Ishikawa (cell line): ENCODE results near the gene RAB31.

Experiments used
- CEBPB ChIP-seq: IDR thresholded peaks from 2 replicates; pipeline ENCODE4 v1.6.1; 2012
- CREB1 ChIP-seq: IDR thresholded peaks from 2 replicates; pipeline ENCODE4 v1.6.1; 2012; ENCODE audit warnings: low read depth
- EGR1 ChIP-seq: IDR thresholded peaks from 2 replicates; pipeline ENCODE4 v1.6.1; 2012
- EP300 ChIP-seq: IDR thresholded peaks from 2 replicates; pipeline ENCODE4 v1.6.1; 2012; ENCODE audit warnings: borderline replicate concordance
- FOXM1 ChIP-seq: IDR thresholded peaks from 2 replicates; pipeline ENCODE4 v1.6.1; 2012; ENCODE audit warnings: low read depth, borderline replicate concordance
- NFIC ChIP-seq: IDR thresholded peaks from 2 replicates; pipeline ENCODE4 v1.6.1; 2012
- RAD21 ChIP-seq: IDR thresholded peaks from 2 replicates; pipeline ENCODE4 v1.6.1; 2012; ENCODE audit warnings: low read depth
- TAF1 ChIP-seq: IDR thresholded peaks from 2 replicates; pipeline ENCODE4 v1.6.1; 2012; ENCODE audit warnings: low read depth, mild to moderate bottlenecking
- TCF12 ChIP-seq: IDR thresholded peaks from 2 replicates; pipeline ENCODE4 v1.6.1; 2012; ENCODE audit warnings: low read depth
- TEAD4 ChIP-seq: IDR thresholded peaks from 2 replicates; pipeline ENCODE4 v1.6.1; 2012
- USF1 ChIP-seq: IDR thresholded peaks from 2 replicates; pipeline ENCODE4 v1.6.1; 2012
- YY1 ChIP-seq: IDR thresholded peaks from 2 replicates; pipeline ENCODE4 v1.6.1; 2012; ENCODE audit warnings: low read depth
- ZBTB7A ChIP-seq: IDR thresholded peaks from 2 replicates; pipeline ENCODE4 v1.6.1; 2012; ENCODE audit warnings: low read depth
- TF ChIP-seq, protein P1 (sequence below): IDR thresholded peaks from 2 replicates; pipeline ENCODE4 v1.6.1; 2012
- TF ChIP-seq, protein P2 (sequence below): IDR thresholded peaks from 2 replicates; pipeline ENCODE4 v1.6.1; 2012; ENCODE audit warnings: low read depth, mild to moderate bottlenecking

The RAB31 gene

DNA sequence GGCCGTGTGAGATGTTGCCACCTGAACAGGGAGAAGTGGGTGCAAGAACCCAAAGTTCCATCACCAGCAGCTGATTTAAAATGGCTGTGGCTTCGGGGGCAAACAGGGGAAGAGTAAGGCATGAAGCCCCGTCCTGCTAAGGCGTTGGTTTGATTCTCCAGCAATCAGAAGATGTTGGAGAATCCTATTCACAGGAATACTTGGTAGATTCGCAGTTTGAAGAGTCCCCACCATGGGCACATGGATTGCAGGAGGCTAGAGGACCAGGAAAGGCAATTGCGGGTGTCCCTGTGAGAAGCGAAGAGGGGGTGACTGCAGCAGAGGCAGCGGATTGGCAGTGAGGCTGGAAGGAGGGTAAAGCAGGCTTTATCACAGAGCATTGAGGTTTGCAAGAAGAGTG is 131.1 kb downstream of the RAB31 start:
- TF ChIP-seq TAF1 (no peak), FOXM1 (no peak), NFIC (no peak), RAD21 (no peak)

DNA sequence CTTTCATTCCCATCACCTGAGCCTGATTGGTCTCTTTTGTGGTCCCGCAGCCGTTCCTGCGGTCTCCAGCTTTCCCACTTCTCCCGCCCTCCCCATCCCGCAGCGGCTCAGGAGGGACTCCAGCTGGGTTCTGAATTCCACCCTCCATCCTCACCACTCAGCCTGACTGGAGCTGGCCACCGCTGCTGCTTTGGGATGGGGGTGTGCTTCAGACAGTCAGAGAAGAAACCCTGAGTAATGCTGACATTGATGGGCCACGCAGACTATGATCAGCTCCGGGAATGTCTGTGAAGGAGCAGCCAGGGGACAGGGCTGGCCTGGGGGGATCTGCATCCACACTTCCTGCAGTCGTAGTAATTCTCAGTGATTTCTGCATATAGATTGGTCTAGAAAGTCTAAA is 131.8 kb downstream of the RAB31 start:
- TF ChIP-seq NFIC = no peak
- no peak for TF ChIP-seq EGR1
- no peak for TF ChIP-seq CREB1
- TF ChIP-seq, protein P1, sequence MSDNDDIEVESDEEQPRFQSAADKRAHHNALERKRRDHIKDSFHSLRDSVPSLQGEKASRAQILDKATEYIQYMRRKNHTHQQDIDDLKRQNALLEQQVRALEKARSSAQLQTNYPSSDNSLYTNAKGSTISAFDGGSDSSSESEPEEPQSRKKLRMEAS = no peak
- TF ChIP-seq, protein P2, sequence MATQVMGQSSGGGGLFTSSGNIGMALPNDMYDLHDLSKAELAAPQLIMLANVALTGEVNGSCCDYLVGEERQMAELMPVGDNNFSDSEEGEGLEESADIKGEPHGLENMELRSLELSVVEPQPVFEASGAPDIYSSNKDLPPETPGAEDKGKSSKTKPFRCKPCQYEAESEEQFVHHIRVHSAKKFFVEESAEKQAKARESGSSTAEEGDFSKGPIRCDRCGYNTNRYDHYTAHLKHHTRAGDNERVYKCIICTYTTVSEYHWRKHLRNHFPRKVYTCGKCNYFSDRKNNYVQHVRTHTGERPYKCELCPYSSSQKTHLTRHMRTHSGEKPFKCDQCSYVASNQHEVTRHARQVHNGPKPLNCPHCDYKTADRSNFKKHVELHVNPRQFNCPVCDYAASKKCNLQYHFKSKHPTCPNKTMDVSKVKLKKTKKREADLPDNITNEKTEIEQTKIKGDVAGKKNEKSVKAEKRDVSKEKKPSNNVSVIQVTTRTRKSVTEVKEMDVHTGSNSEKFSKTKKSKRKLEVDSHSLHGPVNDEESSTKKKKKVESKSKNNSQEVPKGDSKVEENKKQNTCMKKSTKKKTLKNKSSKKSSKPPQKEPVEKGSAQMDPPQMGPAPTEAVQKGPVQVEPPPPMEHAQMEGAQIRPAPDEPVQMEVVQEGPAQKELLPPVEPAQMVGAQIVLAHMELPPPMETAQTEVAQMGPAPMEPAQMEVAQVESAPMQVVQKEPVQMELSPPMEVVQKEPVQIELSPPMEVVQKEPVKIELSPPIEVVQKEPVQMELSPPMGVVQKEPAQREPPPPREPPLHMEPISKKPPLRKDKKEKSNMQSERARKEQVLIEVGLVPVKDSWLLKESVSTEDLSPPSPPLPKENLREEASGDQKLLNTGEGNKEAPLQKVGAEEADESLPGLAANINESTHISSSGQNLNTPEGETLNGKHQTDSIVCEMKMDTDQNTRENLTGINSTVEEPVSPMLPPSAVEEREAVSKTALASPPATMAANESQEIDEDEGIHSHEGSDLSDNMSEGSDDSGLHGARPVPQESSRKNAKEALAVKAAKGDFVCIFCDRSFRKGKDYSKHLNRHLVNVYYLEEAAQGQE = no peak
- TF ChIP-seq TAF1 = no peak
- no peak for TF ChIP-seq RAD21
- TF ChIP-seq FOXM1 = no peak
- no peak for TF ChIP-seq USF1
- no peak for TF ChIP-seq TCF12
- TF ChIP-seq EP300 = no peak
- TF ChIP-seq CEBPB = no peak
- no peak for TF ChIP-seq TEAD4
- no peak for TF ChIP-seq ZBTB7A
- TF ChIP-seq YY1 = no peak

DNA sequence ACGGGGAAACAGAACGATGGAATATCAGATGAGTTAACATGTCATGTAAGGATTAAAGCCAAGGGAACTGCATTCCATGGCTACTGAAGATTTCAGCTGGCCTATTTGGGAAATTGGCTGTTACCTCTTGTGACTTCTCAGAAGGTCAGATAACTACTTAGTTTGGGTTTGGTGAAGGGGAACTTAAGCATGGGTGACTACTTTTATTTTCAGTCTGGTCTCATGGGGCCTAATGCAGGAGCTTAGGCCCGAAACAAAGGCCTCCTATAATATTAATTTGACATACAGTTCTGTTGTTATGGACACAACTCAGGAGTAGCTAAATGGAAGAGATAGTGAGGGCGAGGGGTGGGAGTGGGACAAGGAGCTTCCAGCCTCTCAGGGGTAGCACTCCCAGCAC is 133.7 kb downstream of the RAB31 start:
- TF ChIP-seq, protein P1 = no peak
- TF ChIP-seq EP300 (no peak), RAD21 (no peak), ZBTB7A (no peak), TEAD4 (no peak)

DNA sequence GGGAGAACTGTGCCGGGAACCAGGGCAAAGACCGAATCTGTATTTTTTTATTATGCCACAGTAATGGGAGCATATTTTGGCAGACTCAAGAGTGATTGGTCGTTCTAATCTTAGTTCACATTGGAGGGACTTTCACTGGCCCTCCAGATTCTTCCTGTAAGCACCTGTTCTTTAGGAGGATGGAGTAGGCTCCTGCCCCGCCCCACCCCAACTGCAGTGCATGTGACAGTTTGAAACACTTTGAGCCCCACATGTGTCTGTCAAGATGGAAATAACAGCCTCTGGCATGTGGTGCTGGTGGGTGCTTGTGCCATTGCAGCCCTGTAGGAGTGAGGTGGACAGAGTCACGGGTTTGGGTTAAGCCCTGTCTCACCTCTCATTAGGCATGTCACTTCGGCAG is 134.3 kb downstream of the RAB31 start:
- TF ChIP-seq YY1 (no peak), EGR1 (no peak), EP300 (no peak), TEAD4 (no peak), TAF1 (no peak), TCF12 (no peak), CREB1 (no peak), CEBPB (no peak), ZBTB7A (no peak), FOXM1 (no peak), RAD21 (no peak), NFIC (no peak)
- TF ChIP-seq, protein P1 = no peak

GRCh38 chr18:9845256-9845655 is 137.2 kb downstream of the RAB31 start:
- TF ChIP-seq, protein P2 = no peak
- TF ChIP-seq EP300 (no peak), USF1 (no peak), EGR1 (no peak), TAF1 (no peak), CREB1 (no peak), NFIC (no peak), RAD21 (no peak), CEBPB (no peak), TEAD4 (no peak), TCF12 (no peak), ZBTB7A (no peak), FOXM1 (no peak), YY1 (no peak)
- TF ChIP-seq, protein P1 = no peak
